ENCODE results near the gene HLA-DOB. TPM values are rescaled to one million over a fixed set of nuclear protein-coding genes. Genes with fewer than 3 reads are reported as not detected.

The HLA-DOB gene
- total and polyA plus RNA-seq, 2 of the 13 experiments (the other 11 are each of a cell fraction or from before 2014, with no cell fraction given) = not detected

- no peak for TF ChIP-seq ZNF318 (CRISPR knock-in tag; IDR thresholded peaks at IDR 0.05)
- TF ChIP-seq ZNF691 (CRISPR knock-in tag; IDR thresholded peaks at IDR 0.05; ENCODE audit: borderline replicate concordance, low read depth) = no peak
- no peak for TF ChIP-seq TRAFD1 (CRISPR knock-in tag; IDR thresholded peaks at IDR 0.05; ENCODE audit: borderline replicate concordance)
- no peak for TF ChIP-seq GMEB1 (CRISPR knock-in tag; IDR thresholded peaks at IDR 0.05; ENCODE audit: borderline replicate concordance)
- TF ChIP-seq TP53 (CRISPR knock-in tag; conservative IDR thresholded peaks at IDR 0.05) = no peak
- TF ChIP-seq JUN (CRISPR knock-in tag; IDR thresholded peaks at IDR 0.05) = no peak
- TF ChIP-seq EP300 (IDR thresholded peaks at IDR 0.05; ENCODE audit: low read depth in 2 of 2, low read length in 2 of 2) = no peak
- no peak for TF ChIP-seq EP300 (CRISPR knock-in tag; IDR thresholded peaks at IDR 0.05; ENCODE audit: borderline replicate concordance)
- TF ChIP-seq RARA (CRISPR knock-in tag; IDR thresholded peaks at IDR 0.05) = no peak
- TF ChIP-seq NKX3-1 (CRISPR knock-in tag; IDR thresholded peaks at IDR 0.05) = no peak
- no peak for TF ChIP-seq CTCF (CRISPR knock-in tag; IDR thresholded peaks at IDR 0.05)
- TF ChIP-seq HES4 (CRISPR knock-in tag; IDR thresholded peaks at IDR 0.05; ENCODE audit: borderline replicate concordance) = no peak
- no peak for TF ChIP-seq NFKBIZ (CRISPR knock-in tag; IDR thresholded peaks at IDR 0.05)
- TF ChIP-seq ZNF572 (CRISPR knock-in tag; IDR thresholded peaks at IDR 0.05) = no peak
These were observed 35.4 kb upstream of the HLA-DOB start (continued) for GRCh38 chr6:32852018-32852843.

All from HepG2 (cell line).